SK-N-SH (cell line): ENCODE data around the gene SFXN1.

Experiments used
- CTCF ChIP-seq: fragments of 200-600 bp; sonication (generic); IDR thresholded peaks from 2 replicates; pipeline ENCODE4 v1.6.1; 2017; ENCODE audit warnings: antibody characterized with exemption, mild to moderate bottlenecking, moderate library complexity
- POLR2AphosphoS5 ChIP-seq: IDR thresholded peaks from 2 replicates; pipeline ENCODE4 v1.6.1; 2012; ENCODE audit warnings: low read depth, low read length
- REST ChIP-seq: IDR thresholded peaks from 2 replicates; pipeline ENCODE4 v1.6.1; 2012; ENCODE audit warnings: mild to moderate bottlenecking, low read depth, low read length, moderate library complexity

GRCh38 chr5:175477440-175477839, 920 bp upstream of the SFXN1 start:
- no peak for TF ChIP-seq CTCF
- no peak for TF ChIP-seq POLR2AphosphoS5
- TF ChIP-seq REST: no peak
